GM12878 (cell line): Measurements from ENCODE around the gene OR10H1. TPM values are rescaled to one million over a fixed set of nuclear protein-coding genes. Genes with fewer than 3 reads are reported as not detected.
"Not testable (repeated sequence)": the region's sequence is repeated elsewhere in the genome, so short reads cannot be mapped to it uniquely, and the experiment has no call there.

Source experiments
- ATAC-seq: fragments of 200-7000 bp; cut with Tn5 transposase; 3 replicates; pipeline ENCODE4 v1.9.1; 2020; ENCODE audit warnings: mild to moderate bottlenecking, moderate library complexity
- BruUV-seq: library from RNA; stranded (reverse); fragments of 400-500 nt; replicated peaks from 2 replicates; lab custom pipeline; 2021; lab: Mats Ljungman, UMichigan
- CTCF ChIA-PET: fragments of 300-600 bp; sonication (Branson Sonifier 250); formaldehyde crosslinking; extraction: SDS; loops from one replicate; lab custom pipeline; 2021; ENCODE audit warnings: inconsistent platforms; lab: Yijun Ruan, JAX
- POLR2A ChIA-PET: fragments of 350-600 bp; formaldehyde crosslinking; extraction: SDS; loops from one replicate; lab custom pipeline; 2021; ENCODE audit warnings: inconsistent platforms; lab: Charles Lee
- RAD21 ChIA-PET: fragments of 300-600 bp; sonication (Branson Sonifier 250); formaldehyde crosslinking; loops from one replicate; lab custom pipeline; 2023; ENCODE audit warnings: antibody characterized with exemption; ENCODE audit not compliant: unreplicated experiment; lab: Charles Lee
- SMC1A ChIA-PET: fragments of 300-600 bp; sonication (Branson Sonifier 250); formaldehyde crosslinking; loops from one replicate; lab custom pipeline; 2023; ENCODE audit not compliant: unreplicated experiment, uncharacterized antibody; lab: Charles Lee
- DNase-seq: peaks from one replicate; pipeline ENCODE4 v3.0.0-alpha.2; 2011; ENCODE audit warnings: low read depth, low spot score
- FAIRE-seq: peaks from 3 replicates; lab custom pipeline; 2011; peaks lifted over from hg19 to GRCh38; lab: Jason Lieb, UNC
- H2AFZ ChIP-seq: 2 replicates; pipeline ENCODE4 v1.6.0; 2011; ENCODE audit warnings: low read depth, low read length, control low read depth; ENCODE audit not compliant: control insufficient read depth
- H3K27ac ChIP-seq: 2 replicates; pipeline ENCODE4 v1.5.1; 2011; ENCODE audit warnings: control low read depth; ENCODE audit not compliant: control insufficient read depth, insufficient read depth
- H3K27me3 ChIP-seq, 2 experiments: replicated peaks in 1 of 2; 2 replicates each; pipeline versions ENCODE4 v1.6.0 to v1.6.1; 2011; ENCODE audit warnings: low read length in 1 of 2; ENCODE audit not compliant: control insufficient read depth in 2 of 2, insufficient read depth in 2 of 2
- H3K36me3 ChIP-seq, 2 experiments: 2 replicates each; pipeline ENCODE4 v1.5.1; 2011; ENCODE audit warnings: low read length in 1 of 2; ENCODE audit not compliant: control insufficient read depth in 2 of 2, insufficient read depth in 2 of 2
- H3K4me1 ChIP-seq: 2 replicates; pipeline ENCODE4 v1.6.1; 2011; ENCODE audit warnings: mild to moderate bottlenecking, low read length, moderate library complexity, mixed read lengths; ENCODE audit not compliant: control insufficient read depth, insufficient read depth
- H3K4me2 ChIP-seq: 2 replicates; pipeline ENCODE4 v1.6.0; 2011; ENCODE audit warnings: control low read depth; ENCODE audit not compliant: control insufficient read depth, insufficient read depth
- H3K4me3 ChIP-seq: fragments of 200-600 bp; sonication (generic); 2 replicates; pipeline ENCODE4 v1.5.1; 2016
- H3K79me2 ChIP-seq: 2 replicates; pipeline ENCODE4 v1.6.0; 2011; ENCODE audit warnings: low read length; ENCODE audit not compliant: control insufficient read depth, insufficient read depth
- H3K9ac ChIP-seq: 2 replicates; pipeline ENCODE4 v1.8.0; 2011; ENCODE audit warnings: low read length, control low read depth, mixed read lengths; ENCODE audit not compliant: control insufficient read depth, insufficient read depth
- H3K9me3 ChIP-seq: replicated peaks from 3 replicates; pipeline ENCODE4 v1.5.1; 2011; ENCODE audit warnings: mild to moderate bottlenecking, low read length; ENCODE audit not compliant: control insufficient read depth, insufficient read depth
- H4K20me1 ChIP-seq: 2 replicates; pipeline ENCODE4 v1.6.0; 2011; ENCODE audit not compliant: control insufficient read depth, insufficient read depth
- CHD2 ChIP-seq: IDR thresholded peaks from 2 replicates; pipeline ENCODE4 v1.6.1; 2011; ENCODE audit warnings: low read depth, low read length, improper control_type of control experiment, borderline replicate concordance
- HCFC1 ChIP-seq: fragments of 150-350 bp; IDR thresholded peaks from 2 replicates; pipeline ENCODE4 v1.6.1; 2014; ENCODE audit warnings: low read length
- HDGF ChIP-seq: fragments of 450-650 bp; IDR thresholded peaks from 2 replicates; pipeline ENCODE4 v1.6.1; 2016; ENCODE audit warnings: antibody characterized with exemption
- IRF3 ChIP-seq: fragments of 450-650 bp; IDR thresholded peaks from 2 replicates; pipeline ENCODE4 v1.6.1; 2014; ENCODE audit warnings: mild to moderate bottlenecking
- JUND ChIP-seq: IDR thresholded peaks from 2 replicates; pipeline ENCODE4 v1.6.1; 2012; ENCODE audit warnings: low read depth, mild to moderate bottlenecking, low read length, improper control_type of control experiment, moderate library complexity
- NR2C1 ChIP-seq: fragments of 450-650 bp; IDR thresholded peaks from 2 replicates; pipeline ENCODE4 v1.6.1; 2017; ENCODE audit warnings: antibody characterized with exemption, mild to moderate bottlenecking, moderate library complexity
- PBX3 ChIP-seq: IDR thresholded peaks from 2 replicates; pipeline ENCODE4 v1.6.1; 2011; ENCODE audit warnings: mild to moderate bottlenecking, low read depth, low read length, moderate library complexity; ENCODE audit not compliant: insufficient replicate concordance
- RCOR1 ChIP-seq: conservative IDR thresholded peaks from 2 replicates; pipeline ENCODE4 v1.6.1; 2012; ENCODE audit warnings: low read depth, low read length, improper control_type of control experiment
- SMAD1 ChIP-seq: fragments of 450-650 bp; IDR thresholded peaks from 2 replicates; pipeline ENCODE4 v1.6.1; 2018; ENCODE audit warnings: mild to moderate bottlenecking, low read depth; ENCODE audit not compliant: partially characterized antibody
- TAF1 ChIP-seq: IDR thresholded peaks from 2 replicates; pipeline ENCODE4 v1.6.1; 2011; ENCODE audit warnings: mild to moderate bottlenecking, low read depth, low read length, borderline replicate concordance
- ZNF274 ChIP-seq: IDR thresholded peaks from one replicate; pipeline ENCODE4 v1.8.0; 2011; ENCODE audit not compliant: insufficient read length, insufficient read depth
- WGBS: methylation state at CpG from one replicate; pipeline ENCODE4 v1.1.6; 2016; ENCODE audit warnings: low lambda C conversion rate; ENCODE audit not compliant: insufficient replicate concordance, insufficient coverage; ENCODE audit errors: missing lambda C conversion rate; 5-methylcytosine and 5-hydroxymethylcytosine counted together
- in situ Hi-C: fragments of 300-500 bp; cut with MboI; formaldehyde crosslinking; loops from 9 replicates; pipeline ENCODE4 v1.14.3; 2018; ENCODE audit warnings: mixed read lengths
- intact Hi-C: fragments of 100-400 bp; cut with micrococcal nuclease; formaldehyde crosslinking; loops from one replicate; pipeline ENCODE4 v1.14.2; 2022; ENCODE audit not compliant: unreplicated experiment
- polyA plus RNA-seq, 11 experiments: library from polyadenylated mRNA; depleted of rRNA in 4 of 11; unstranded in 6 of 11; stranded (reverse) in 5 of 11; fragments of >200 nt; fragmentation: Nextera tagmentation in 4 of 11; fragmentation: Illumina TruSeq in 1 of 11; extraction: Ambion mirVana in 4 of 11; extraction: Trizol in 1 of 11; gene quantifications; 1 replicate in 1 of 11; 2 replicates in 10 of 11; pipeline versions ENCODE4 v1.2.1 to v1.2.3, GENCODE V29; 2011 to 2016; ENCODE audit warnings: inconsistent platforms in 2 of 11, missing spikeins in 2 of 11, low read depth in 1 of 11
- total RNA-seq, 4 experiments: library from RNA; depleted of rRNA in 3 of 4; stranded (reverse); fragments of >200 nt in 3 of 4; fragmentation: Illumina TruSeq in 1 of 4; extraction: Trizol in 1 of 4; gene quantifications; 2 replicates each; pipeline versions ENCODE4 v1.2.1 to v1.2.3, GENCODE V29; 2013 to 2021

OR10H1 gene
- total and polyA plus RNA-seq, 10 of the 15 experiments (the other 5 are each of a cell fraction or from before 2014, with no cell fraction given) = not detected

GRCh38 chr19:15787611-15788155 is 27.8 kb downstream of the OR10H1 start, which contains the start of gene OR10H5 (continued):
- TF ChIP-seq CHD2 = no peak

DNA sequence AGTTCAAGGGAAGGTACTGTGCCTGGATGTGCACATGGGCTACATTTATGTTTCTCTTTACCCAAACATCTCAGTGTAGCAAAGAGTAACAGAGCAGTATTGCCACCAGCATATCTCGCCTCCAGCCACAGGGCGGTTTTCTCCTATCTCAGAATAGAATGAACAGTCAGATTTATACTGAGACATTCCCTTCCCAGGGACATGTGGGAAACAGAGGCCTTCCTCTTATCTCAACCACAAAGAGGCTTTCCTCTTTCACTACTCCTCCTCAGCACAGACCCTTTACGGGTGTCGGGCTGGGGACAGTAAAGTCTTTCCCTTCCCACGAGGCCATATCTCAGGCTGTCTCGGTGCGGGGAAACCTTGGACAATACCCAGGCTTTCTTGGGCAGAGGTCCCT is 32.6 kb downstream of the OR10H1 start:
- H3K9me3 ChIP-seq, H4K20me1 ChIP-seq, H3K27me3 ChIP-seq, intact Hi-C loops, H3K4me1 ChIP-seq, H3K27ac ChIP-seq, CTCF ChIA-PET, BruUV-seq, SMC1A ChIA-PET, DNase-seq, RAD21 ChIA-PET, POLR2A ChIA-PET, H3K4me2 ChIP-seq, ATAC-seq, H2AFZ ChIP-seq, H3K36me3 ChIP-seq, FAIRE-seq, H3K79me2 ChIP-seq, H3K4me3 ChIP-seq, in situ Hi-C loops, H3K9ac ChIP-seq: not testable (repeated sequence)
- WGBS = 0% methylated on average over 7 of the region's 7 CpGs

GRCh38 chr19:15782211-15782610 is 33.3 kb downstream of the OR10H1 start:
- in situ Hi-C loops (no loop called here), intact Hi-C loops (no loop called here)
- FAIRE-seq = no peak
- Histone ChIP-seq H3K27me3 (no peaks in the 10 kb centered on the region), H3K36me3 (no peaks in the 10 kb centered on the region), H3K4me3 (no peak overlapping the region), H4K20me1 (no peaks in the 10 kb centered on the region), H3K27ac (no peak overlapping the region), H3K79me2 (no peaks in the 10 kb centered on the region), H3K9me3 (no peaks in the 10 kb centered on the region), H3K9ac (no peak overlapping the region), H3K4me1 (no peaks in the 10 kb centered on the region), H3K4me2 (no peak overlapping the region), H2AFZ (no peak overlapping the region)
- ChIA-PET POLR2A (no interaction called here), RAD21 (no interaction called here), SMC1A (no interaction called here), CTCF (no interaction called here)
- BruUV-seq = no TSS peak
- TF ChIP-seq IRF3 (no peak), JUND (no peak), ZNF274 (no peak), NR2C1 (no peak), CHD2 (no peak), RCOR1 (no peak), SMAD1 (no peak), TAF1 (no peak), PBX3 (no peak), HCFC1 (no peak), HDGF (no peak)
- no peak for ATAC-seq
- 24% methylated on average over 3 of the region's 3 CpGs for WGBS
- DNase-seq = no peak
